CD14-positive monocyte (primary cell): Measurements from ENCODE around the gene NAT9. TPM values are rescaled to one million over a fixed set of nuclear protein-coding genes. Genes with fewer than 3 reads are reported as not detected.

ENCODE experiments used
- DNase-seq, 3 donors: peaks; one replicate each; pipeline ENCODE4 v3.0.0-alpha.2; 2011 to 2022
- H2AFZ ChIP-seq: 2 replicates; pipeline ENCODE4 v1.6.0; 2012; ENCODE audit warnings: mild to moderate bottlenecking, low read depth, low read length, inconsistent platforms; ENCODE audit not compliant: insufficient read depth, poor library complexity, severe bottlenecking
- H3K27ac ChIP-seq, 2 donors: 1 replicate in 1 of 2; 2 replicates in 1 of 2; pipeline ENCODE4 v1.5.1; 2012 to 2013; ENCODE audit warnings: low read length in 2 of 2, control low read depth in 1 of 2, inconsistent platforms in 1 of 2, low read depth in 1 of 2, mild to moderate bottlenecking in 1 of 2
- H3K27me3 ChIP-seq, 2 donors: one replicate each; pipeline versions ENCODE4 v1.6.0 to v1.6.1; 2011 to 2013; ENCODE audit warnings: low read length in 2 of 2; ENCODE audit not compliant: control insufficient read depth in 2 of 2, insufficient read depth in 2 of 2
- H3K36me3 ChIP-seq, 2 donors: replicated peaks in 1 of 2; 1 replicate in 1 of 2; 2 replicates in 1 of 2; pipeline versions ENCODE4 v1.5.1 to v1.6.1; 2012 to 2013; ENCODE audit warnings: low read length in 2 of 2, control low read depth in 1 of 2, inconsistent platforms in 1 of 2, mild to moderate bottlenecking in 1 of 2; ENCODE audit not compliant: insufficient read depth in 2 of 2, control insufficient read depth in 1 of 2
- H3K4me1 ChIP-seq, 2 donors: 1 replicate in 1 of 2; 2 replicates in 1 of 2; pipeline versions ENCODE4 v1.5.1 to v1.6.1; 2012 to 2013; ENCODE audit warnings: low read length in 2 of 2, control low read depth in 1 of 2, inconsistent platforms in 1 of 2, mild to moderate bottlenecking in 1 of 2, moderate library complexity in 1 of 2; ENCODE audit not compliant: insufficient read depth in 2 of 2, control insufficient read depth in 1 of 2
- H3K4me2 ChIP-seq: replicated peaks from 2 replicates; pipeline ENCODE3; 2012; ENCODE audit warnings: low read length, moderate library complexity, mild to moderate bottlenecking; ENCODE audit not compliant: poor library complexity, severe bottlenecking; ENCODE audit errors: extremely low read depth
- H3K4me3 ChIP-seq, 3 experiments: fragments of 200-600 bp in 1 of 3; sonication (generic) in 1 of 3; replicated peaks in 1 of 3; 1 replicate in 2 of 3; 2 replicates in 1 of 3; pipeline ENCODE4 v1.5.1; 2011 to 2013; ENCODE audit warnings: low read length in 3 of 3, mild to moderate bottlenecking in 3 of 3, control low read depth in 2 of 3, low read depth in 2 of 3, inconsistent platforms in 1 of 3, moderate library complexity in 1 of 3
- H3K79me2 ChIP-seq: 2 replicates; pipeline ENCODE4 v1.6.0; 2012; ENCODE audit warnings: mild to moderate bottlenecking, control low read depth, inconsistent platforms, low read length, moderate library complexity; ENCODE audit not compliant: insufficient read depth
- H3K9ac ChIP-seq: 2 replicates; pipeline ENCODE4 v1.6.0; 2017; ENCODE audit warnings: low read length, mild to moderate bottlenecking; ENCODE audit not compliant: insufficient read depth, poor library complexity, severe bottlenecking
- H3K9me3 ChIP-seq, 2 donors: replicated peaks in 1 of 2; 1 replicate in 1 of 2; 2 replicates in 1 of 2; pipeline versions ENCODE4 v1.5.1 to v1.6.1; 2012 to 2013; ENCODE audit warnings: low read length in 2 of 2, control low read depth in 1 of 2; ENCODE audit not compliant: control insufficient read depth in 1 of 2, insufficient read depth in 1 of 2
- H4K20me1 ChIP-seq: 2 replicates; pipeline ENCODE4 v1.6.0; 2012; ENCODE audit warnings: mild to moderate bottlenecking, low read length, control low read depth, moderate library complexity; ENCODE audit not compliant: insufficient read depth
- H3K27ac Mint-ChIP-seq, 7 donors: one replicate each; pipeline ENCODE4 v1.8.0; 2020; ENCODE audit warnings: mild to moderate bottlenecking in 7 of 7, mixed read lengths in 7 of 7, moderate library complexity in 6 of 7, inconsistent platforms in 2 of 7
- H3K27me3 Mint-ChIP-seq, 3 donors: one replicate each; pipeline ENCODE4 v1.8.0; 2021 to 2022; ENCODE audit warnings: low read depth in 3 of 3, mild to moderate bottlenecking in 3 of 3, mixed read lengths in 3 of 3, moderate library complexity in 3 of 3, inconsistent platforms in 1 of 3
- H3K36me3 Mint-ChIP-seq, 2 donors: one replicate each; pipeline ENCODE4 v1.8.0; 2020; ENCODE audit warnings: mixed read lengths in 2 of 2, inconsistent platforms in 1 of 2, mild to moderate bottlenecking in 1 of 2
- H3K4me1 Mint-ChIP-seq: one replicate; pipeline ENCODE4 v1.8.0; 2020; ENCODE audit warnings: mild to moderate bottlenecking, mixed read lengths
- H3K4me3 Mint-ChIP-seq, 2 donors: one replicate each; pipeline ENCODE4 v1.8.0; 2020; ENCODE audit warnings: mild to moderate bottlenecking in 2 of 2, mixed read lengths in 2 of 2, moderate library complexity in 1 of 2
- H3K9me3 Mint-ChIP-seq, 7 donors: one replicate each; pipeline ENCODE4 v1.8.0; 2020 to 2022; ENCODE audit warnings: mixed read lengths in 7 of 7, mild to moderate bottlenecking in 6 of 7, moderate library complexity in 6 of 7, inconsistent platforms in 2 of 7
- WGBS: methylation state at CpG from one replicate; pipeline ENCODE4 v1.1.5; 2013; ENCODE audit warnings: missing lambda C conversion rate; ENCODE audit not compliant: insufficient coverage; 5-methylcytosine and 5-hydroxymethylcytosine counted together
- intact Hi-C, 2 donors: fragments of 100-400 bp; cut with micrococcal nuclease; formaldehyde crosslinking; loops; one replicate each; pipeline versions ENCODE4 v1.15.0 to v1.15.1; 2023
- polyA plus RNA-seq, 3 donors: library from polyadenylated mRNA; depleted of rRNA in 1 of 3; unstranded in 2 of 3; stranded (reverse) in 1 of 3; fragments of 300-500 nt in 2 of 3; fragments of >200 nt in 1 of 3; fragmentation: Illumina TruSeq in 2 of 3; gene quantifications; 1 replicate in 2 of 3; 2 replicates in 1 of 3; pipeline ENCODE4 v1.2.3, GENCODE V29; 2012 to 2021
- TF ChIP-seq, protein P1 (sequence below): fragments of 200-600 bp; IDR thresholded peaks from one replicate; pipeline ENCODE4 v1.8.0; 2022; ENCODE audit warnings: antibody characterized with exemption, mild to moderate bottlenecking

The NAT9 gene
- polyA plus RNA-seq, 3 donors, result 7.1 to 95.6 (median 7.8) TPM

- TF ChIP-seq, protein P1, sequence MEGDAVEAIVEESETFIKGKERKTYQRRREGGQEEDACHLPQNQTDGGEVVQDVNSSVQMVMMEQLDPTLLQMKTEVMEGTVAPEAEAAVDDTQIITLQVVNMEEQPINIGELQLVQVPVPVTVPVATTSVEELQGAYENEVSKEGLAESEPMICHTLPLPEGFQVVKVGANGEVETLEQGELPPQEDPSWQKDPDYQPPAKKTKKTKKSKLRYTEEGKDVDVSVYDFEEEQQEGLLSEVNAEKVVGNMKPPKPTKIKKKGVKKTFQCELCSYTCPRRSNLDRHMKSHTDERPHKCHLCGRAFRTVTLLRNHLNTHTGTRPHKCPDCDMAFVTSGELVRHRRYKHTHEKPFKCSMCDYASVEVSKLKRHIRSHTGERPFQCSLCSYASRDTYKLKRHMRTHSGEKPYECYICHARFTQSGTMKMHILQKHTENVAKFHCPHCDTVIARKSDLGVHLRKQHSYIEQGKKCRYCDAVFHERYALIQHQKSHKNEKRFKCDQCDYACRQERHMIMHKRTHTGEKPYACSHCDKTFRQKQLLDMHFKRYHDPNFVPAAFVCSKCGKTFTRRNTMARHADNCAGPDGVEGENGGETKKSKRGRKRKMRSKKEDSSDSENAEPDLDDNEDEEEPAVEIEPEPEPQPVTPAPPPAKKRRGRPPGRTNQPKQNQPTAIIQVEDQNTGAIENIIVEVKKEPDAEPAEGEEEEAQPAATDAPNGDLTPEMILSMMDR, result no peak
- DNase-seq, result no peak
- H3K9ac ChIP-seq, result no peak overlapping the region
- no peak overlapping the region for H2AFZ ChIP-seq
- Mint-ChIP-seq H3K36me3 (peaks cover 28 to 52% of the 10 kb centered on the region in 2 donors), H3K27me3 (peaks cover 0 to 2% (median 1%) of the 10 kb centered on the region in 3 donors), H3K27ac (no peak overlapping the region), H3K9me3 (peaks cover 0 to 2% (median 0%) of the 10 kb centered on the region in 7 donors), H3K4me3 (no peak overlapping the region), H3K4me1 (peaks cover 47% of the 10 kb centered on the region)
- no peak overlapping the region for H3K4me2 ChIP-seq
- no peak overlapping the region for H3K27ac ChIP-seq
- WGBS, result 98% methylated on average over 6 of the region's 11 CpGs
- H3K36me3 ChIP-seq, result peaks cover 21 to 51% of the 10 kb centered on the region in 2 donors
- no peak overlapping the region for H3K4me3 ChIP-seq
- no peaks in the 10 kb centered on the region for H3K27me3 ChIP-seq
- H4K20me1 ChIP-seq, result peaks cover 97% of the 10 kb centered on the region
- H3K4me1 ChIP-seq, result peaks cover 34 to 44% of the 10 kb centered on the region in 2 donors
- H3K9me3 ChIP-seq, result no peaks in the 10 kb centered on the region
- H3K79me2 ChIP-seq, result peaks cover 86% of the 10 kb centered on the region
- intact Hi-C loops, result no loop called here
Measured at GRCh38 chr17:74761931-74762330, 14.2 kb downstream of the NAT9 start.

DNA sequence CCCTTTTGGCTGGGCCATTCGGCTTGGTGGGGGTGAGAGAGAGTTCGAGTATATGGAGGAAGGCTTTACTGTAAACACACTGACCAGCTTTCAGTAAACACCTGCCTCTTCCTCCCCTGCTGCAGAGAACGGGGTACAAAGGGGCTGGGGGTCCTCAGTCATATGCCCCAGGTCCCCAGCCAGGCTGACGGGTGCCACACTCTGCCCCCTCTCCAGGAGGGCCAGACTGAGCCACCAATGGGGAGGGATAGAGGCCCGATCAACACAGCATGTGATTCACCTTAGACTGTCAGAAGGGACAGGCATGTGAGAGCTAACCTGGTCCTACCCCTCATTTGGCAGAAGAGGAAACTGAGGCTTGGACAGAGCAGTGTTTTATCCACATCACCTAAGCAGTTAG is 14.7 kb downstream of the NAT9 start:
- Histone ChIP-seq H2AFZ (no peak overlapping the region), H3K4me2 (no peak overlapping the region), H3K36me3 (peaks cover 21 to 46% of the 10 kb centered on the region in 2 donors), H3K9me3 (no peaks in the 10 kb centered on the region), H3K27ac (no peak overlapping the region), H3K27me3 (no peaks in the 10 kb centered on the region), H3K79me2 (peaks cover 86% of the 10 kb centered on the region), H3K4me1 (peaks cover 39 to 49% of the 10 kb centered on the region in 2 donors), H3K9ac (no peak overlapping the region), H4K20me1 (peaks cover 97% of the 10 kb centered on the region), H3K4me3 (no peak overlapping the region)
- H3K4me1 Mint-ChIP-seq, result peaks cover 51% of the 10 kb centered on the region
- peaks cover 0 to 2% (median 0%) of the 10 kb centered on the region in 7 donors for H3K9me3 Mint-ChIP-seq
- TF ChIP-seq, protein P1, result no peak
- H3K4me3 Mint-ChIP-seq, result no peak overlapping the region
- no peak for DNase-seq
- H3K27ac Mint-ChIP-seq, result peak overlapping the region in 1 of 7 donors; percentile 20
- peaks cover 0 to 2% (median 1%) of the 10 kb centered on the region in 3 donors for H3K27me3 Mint-ChIP-seq
- intact Hi-C loops, result no loop called here
- peaks cover 27 to 50% of the 10 kb centered on the region in 2 donors for H3K36me3 Mint-ChIP-seq
- WGBS, result 88% methylated on average over 3 of the region's 5 CpGs
